Activated T-cell treated with anti-CD3 and anti-CD28 coated beads, Interleukin-2, amount 50 U/mL, for 72 hours (primary cell): ENCODE data around the gene MYO1E. TPM values are rescaled to one million over a fixed set of nuclear protein-coding genes. Genes with fewer than 3 reads are reported as not detected.

Source experiments
- total RNA-seq, 2 donors: library from RNA; stranded (reverse); gene quantifications; one replicate each; pipeline ENCODE4 v1.2.3, GENCODE V29; 2022

The MYO1E gene
- total RNA-seq, 2 donors from 2014 or later: 1.9 to 4.6 TPM

Other genes with a start within 250 kb of the MYO1E start
- not detected for gene LDHAL6B, start 166.0 kb downstream of the MYO1E start, total RNA-seq
- gene FAM81A, start 65.3 kb upstream of the MYO1E start, total RNA-seq: under 1 TPM in 1 of 2 donors, not detected in 1; 0.21 TPM
- not detected for gene GCNT3, start 238.9 kb upstream of the MYO1E start, total RNA-seq